ENCODE results near the gene DDX31.

The DDX31 gene

DNA sequence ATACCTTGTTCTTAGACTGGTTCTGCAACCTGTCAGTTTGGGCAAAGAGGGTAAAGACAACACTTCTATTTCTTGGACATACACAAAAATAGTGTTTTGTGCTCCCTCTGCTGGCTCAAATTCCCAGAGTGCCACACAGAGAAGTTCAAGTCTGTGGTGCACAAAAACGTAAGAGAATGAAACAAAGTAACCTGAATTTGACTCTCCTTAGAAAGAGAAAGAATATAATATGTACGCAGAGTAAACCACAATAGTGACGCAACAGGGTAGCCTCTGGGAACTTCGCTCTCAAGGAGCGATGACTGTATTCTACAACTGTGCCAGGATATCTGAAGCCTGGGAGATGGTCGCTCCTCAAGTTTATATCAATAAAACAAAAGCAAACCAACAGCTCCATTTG is 18.5 kb downstream of the DDX31 start:
- TF ChIP-seq, protein P1, sequence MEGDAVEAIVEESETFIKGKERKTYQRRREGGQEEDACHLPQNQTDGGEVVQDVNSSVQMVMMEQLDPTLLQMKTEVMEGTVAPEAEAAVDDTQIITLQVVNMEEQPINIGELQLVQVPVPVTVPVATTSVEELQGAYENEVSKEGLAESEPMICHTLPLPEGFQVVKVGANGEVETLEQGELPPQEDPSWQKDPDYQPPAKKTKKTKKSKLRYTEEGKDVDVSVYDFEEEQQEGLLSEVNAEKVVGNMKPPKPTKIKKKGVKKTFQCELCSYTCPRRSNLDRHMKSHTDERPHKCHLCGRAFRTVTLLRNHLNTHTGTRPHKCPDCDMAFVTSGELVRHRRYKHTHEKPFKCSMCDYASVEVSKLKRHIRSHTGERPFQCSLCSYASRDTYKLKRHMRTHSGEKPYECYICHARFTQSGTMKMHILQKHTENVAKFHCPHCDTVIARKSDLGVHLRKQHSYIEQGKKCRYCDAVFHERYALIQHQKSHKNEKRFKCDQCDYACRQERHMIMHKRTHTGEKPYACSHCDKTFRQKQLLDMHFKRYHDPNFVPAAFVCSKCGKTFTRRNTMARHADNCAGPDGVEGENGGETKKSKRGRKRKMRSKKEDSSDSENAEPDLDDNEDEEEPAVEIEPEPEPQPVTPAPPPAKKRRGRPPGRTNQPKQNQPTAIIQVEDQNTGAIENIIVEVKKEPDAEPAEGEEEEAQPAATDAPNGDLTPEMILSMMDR (IDR thresholded peaks at IDR 0.05; ENCODE audit: control extremely low read depth, extremely low read depth, low read depth, missing control alignments) = peak; percentile 23
- POLR2A ChIA-PET = no interaction called here

DNA sequence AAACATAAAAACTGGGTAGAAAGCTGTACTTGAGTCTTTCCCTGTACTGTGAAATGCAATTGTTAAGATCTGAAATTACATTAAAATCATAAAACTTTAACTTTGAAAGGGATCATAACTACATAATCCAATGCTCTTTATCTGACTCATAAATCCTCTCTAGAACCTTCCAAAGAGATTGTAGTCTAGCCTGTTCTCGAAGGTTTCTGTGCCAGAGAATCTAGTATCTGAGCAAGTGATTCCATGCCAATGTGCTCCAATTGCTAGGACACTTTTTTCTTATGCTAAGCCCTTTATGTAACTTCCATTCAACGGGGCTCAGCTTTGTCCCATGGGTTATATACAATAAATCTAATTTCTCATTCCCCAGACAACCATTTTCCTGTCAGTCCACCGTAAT is 21.1 kb downstream of the DDX31 start:
- DNase-seq (ENCODE audit: extremely low spot score) = no peak
- TF ChIP-seq, protein P1 (IDR thresholded peaks at IDR 0.05; ENCODE audit: control extremely low read depth, extremely low read depth, low read depth, missing control alignments) = no peak
- POLR2A ChIA-PET = no interaction called here
- CTCF ChIA-PET = no interaction called here

More for the DNA sequence above, 18.5 kb downstream of the DDX31 start:
- CTCF ChIA-PET = interaction anchor here (1.0 to 1.1 kb wide), 3 partner anchors 10 to 241 kb away, joined by 3 to 4 read pairs (median 3); no protein-coding TSS in a partner anchor
- DNase-seq (ENCODE audit: extremely low spot score) = no peak

DNA sequence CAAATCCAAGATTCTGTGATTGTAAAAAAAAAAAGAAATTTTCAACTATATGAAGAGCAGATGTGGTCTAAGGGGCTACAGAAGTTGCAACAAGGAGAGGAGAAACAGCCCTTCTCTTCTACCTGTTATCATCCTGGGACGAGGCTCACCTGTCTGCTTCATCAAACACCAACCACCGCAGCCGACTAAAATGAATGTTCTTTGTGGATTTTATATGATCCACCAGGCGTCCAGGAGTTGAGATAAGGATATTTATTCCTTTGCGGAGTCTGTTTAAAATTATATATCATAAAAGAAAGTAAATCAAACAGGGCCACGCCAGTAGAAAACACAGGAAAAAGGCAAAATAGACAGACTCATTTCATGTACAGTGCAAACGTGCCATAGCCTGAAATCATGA is 21.5 kb downstream of the DDX31 start:
- DNase-seq (ENCODE audit: extremely low spot score) = no peak
- CTCF ChIA-PET = no interaction called here
- POLR2A ChIA-PET = no interaction called here
- TF ChIP-seq, protein P1 (IDR thresholded peaks at IDR 0.05; ENCODE audit: control extremely low read depth, extremely low read depth, low read depth, missing control alignments) = no peak

DNA sequence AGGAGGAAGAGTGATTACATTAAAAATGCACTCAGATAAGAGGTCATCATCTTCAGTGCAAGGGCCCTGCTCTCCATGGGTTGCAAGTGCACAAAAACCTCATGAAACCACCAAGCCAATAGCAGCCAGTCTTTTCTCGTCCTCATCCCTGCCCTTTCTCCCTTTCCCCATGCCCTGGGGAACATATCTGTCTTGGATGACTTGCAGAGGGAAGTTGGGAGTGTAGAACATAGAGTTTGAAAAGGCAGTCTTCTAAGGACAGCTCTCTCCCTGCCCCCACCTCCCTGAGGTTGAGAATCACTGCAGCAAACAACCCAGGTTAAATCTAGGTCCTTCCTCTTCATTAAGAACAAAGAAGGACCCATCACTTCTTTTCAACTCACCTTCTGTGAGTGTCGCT is 22.0 kb downstream of the DDX31 start:
- CTCF ChIA-PET = no interaction called here
- no peak for DNase-seq (ENCODE audit: extremely low spot score)
- TF ChIP-seq, protein P1 (IDR thresholded peaks at IDR 0.05; ENCODE audit: control extremely low read depth, extremely low read depth, low read depth, missing control alignments) = no peak
- POLR2A ChIA-PET = no interaction called here

DNA sequence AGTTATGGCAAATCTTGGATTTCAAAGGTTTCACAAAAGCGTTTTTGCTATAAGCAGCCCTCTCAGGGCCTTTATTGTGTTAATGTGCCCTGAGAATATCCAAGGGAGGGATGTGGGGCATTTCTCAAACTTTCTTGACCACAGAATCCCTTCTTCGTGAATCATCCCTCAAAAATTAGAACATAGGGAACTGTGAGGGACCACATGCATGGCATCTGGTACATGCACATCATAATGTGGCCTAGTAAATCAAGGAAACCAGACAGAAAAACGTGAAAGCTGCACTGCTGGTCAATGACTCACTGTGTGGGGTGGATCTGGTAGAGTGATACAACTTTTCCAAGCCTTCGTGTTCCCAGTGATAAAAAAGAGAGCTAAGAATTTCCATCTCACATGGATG is 22.4 kb downstream of the DDX31 start:
- ChIA-PET CTCF (no interaction called here), POLR2A (no interaction called here)
- TF ChIP-seq, protein P1 (IDR thresholded peaks at IDR 0.05; ENCODE audit: control extremely low read depth, extremely low read depth, low read depth, missing control alignments) = no peak
- DNase-seq (ENCODE audit: extremely low spot score) = no peak

DNA sequence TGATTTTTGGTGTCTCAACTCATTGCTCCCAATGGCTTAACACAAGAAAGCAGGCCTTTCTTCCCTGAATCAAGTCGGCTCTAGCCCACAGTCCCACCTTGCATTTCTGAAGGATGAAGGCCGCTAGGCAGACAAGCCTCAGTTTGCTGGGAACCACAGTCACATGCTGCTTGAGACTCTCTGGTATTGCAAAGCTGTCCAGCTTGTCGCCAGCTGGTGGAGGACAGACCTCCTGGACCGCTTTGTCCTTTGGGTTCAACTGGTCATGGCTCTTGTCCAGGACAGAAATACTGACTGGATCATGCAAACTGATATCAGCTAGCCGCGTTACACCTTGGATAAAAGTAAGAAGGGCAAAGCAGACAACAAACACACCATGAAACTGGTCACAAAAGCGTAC is 23.1 kb downstream of the DDX31 start:
- CTCF ChIA-PET = no interaction called here
- TF ChIP-seq, protein P1 (IDR thresholded peaks at IDR 0.05; ENCODE audit: control extremely low read depth, extremely low read depth, low read depth, missing control alignments) = no peak
- no peak for DNase-seq (ENCODE audit: extremely low spot score)
- POLR2A ChIA-PET = no interaction called here

DNA sequence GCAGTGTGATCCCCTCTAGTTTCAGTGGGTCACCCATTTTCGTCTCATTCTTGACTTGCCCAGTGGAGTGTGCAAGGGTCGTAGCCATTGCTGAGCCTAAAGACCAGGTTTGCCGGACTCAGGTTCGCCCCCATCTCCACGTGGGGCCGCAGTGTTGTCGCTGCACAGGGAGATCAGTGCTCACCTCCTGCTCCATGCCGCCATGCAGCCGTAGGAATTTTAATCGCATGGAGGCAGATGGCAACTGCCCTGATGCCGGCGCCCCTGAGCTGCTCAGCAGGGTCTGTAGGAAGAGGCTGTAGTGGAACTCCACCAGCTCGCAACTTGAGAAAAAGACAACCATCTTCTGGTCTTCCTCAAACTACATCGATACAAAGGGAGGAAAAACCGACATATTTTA is 24.1 kb downstream of the DDX31 start:
- TF ChIP-seq, protein P1 (IDR thresholded peaks at IDR 0.05; ENCODE audit: control extremely low read depth, extremely low read depth, low read depth, missing control alignments) = no peak
- no peak for DNase-seq (ENCODE audit: extremely low spot score)
- CTCF ChIA-PET = no interaction called here
- POLR2A ChIA-PET = no interaction called here

Data from GM10248 (cell line).